Stimulated activated memory B cell treated with anti-CD40 and anti-IgM and Interleukin-4, amounts not matched to agents 10 μg/mL and 1 μg/mL and 100 μg/mL, for 72 hours (primary cell): ENCODE data around the gene SF3B5.
A peak's percentile ranks its signal among the peaks of the same experiment; 100 is the strongest.
"Not testable (repeated sequence)": the region's sequence is repeated elsewhere in the genome, so short reads cannot be mapped to it uniquely, and the experiment has no call there.

ENCODE experiments used
- ATAC-seq: fragments of 150-1000 bp; cut with Tn5 transposase; 2 replicates; pipeline ENCODE4 v1.10.0; 2021
- H3K27ac Mint-ChIP-seq: one replicate; pipeline ENCODE4 v1.8.0; 2022; ENCODE audit warnings: mild to moderate bottlenecking, mixed read lengths
- H3K27me3 Mint-ChIP-seq: one replicate; pipeline ENCODE4 v1.8.0; 2022; ENCODE audit warnings: mixed read lengths
- H3K36me3 Mint-ChIP-seq: one replicate; pipeline ENCODE4 v1.8.0; 2022; ENCODE audit warnings: mixed read lengths
- H3K4me1 Mint-ChIP-seq: one replicate; pipeline ENCODE4 v1.8.0; 2022; ENCODE audit warnings: mixed read lengths
- H3K4me3 Mint-ChIP-seq: one replicate; pipeline ENCODE4 v1.8.0; 2022; ENCODE audit warnings: mild to moderate bottlenecking, moderate library complexity, mixed read lengths
- H3K9me3 Mint-ChIP-seq: one replicate; pipeline ENCODE4 v1.8.0; 2022; ENCODE audit warnings: mixed read lengths

Gene SF3B5

DNA sequence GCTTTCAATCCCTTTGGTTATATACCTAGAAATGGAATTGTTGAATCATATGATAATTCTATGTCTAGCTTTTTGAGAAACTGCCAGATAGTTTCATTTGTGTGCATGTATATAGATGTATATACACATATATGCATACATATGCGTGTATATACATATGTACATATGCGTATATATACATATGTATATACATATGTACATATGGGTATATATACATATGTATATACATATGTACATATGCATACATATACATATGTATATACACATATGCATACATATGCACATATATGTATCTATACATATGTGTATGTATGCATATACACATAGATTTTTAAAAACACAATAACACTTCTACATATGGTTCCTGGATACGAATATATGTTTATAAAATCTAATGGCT, 8.4 kb downstream of the SF3B5 start:
- H3K4me3 Mint-ChIP-seq: no peak overlapping the region
- no peaks in the 10 kb centered on the region for H3K27me3 Mint-ChIP-seq
- no peaks in the 10 kb centered on the region for H3K9me3 Mint-ChIP-seq
- H3K27ac Mint-ChIP-seq: no peak overlapping the region
- H3K4me1 Mint-ChIP-seq: peaks cover 13% of the 10 kb centered on the region
- no peak for ATAC-seq
- peaks cover 17% of the 10 kb centered on the region for H3K36me3 Mint-ChIP-seq

DNA sequence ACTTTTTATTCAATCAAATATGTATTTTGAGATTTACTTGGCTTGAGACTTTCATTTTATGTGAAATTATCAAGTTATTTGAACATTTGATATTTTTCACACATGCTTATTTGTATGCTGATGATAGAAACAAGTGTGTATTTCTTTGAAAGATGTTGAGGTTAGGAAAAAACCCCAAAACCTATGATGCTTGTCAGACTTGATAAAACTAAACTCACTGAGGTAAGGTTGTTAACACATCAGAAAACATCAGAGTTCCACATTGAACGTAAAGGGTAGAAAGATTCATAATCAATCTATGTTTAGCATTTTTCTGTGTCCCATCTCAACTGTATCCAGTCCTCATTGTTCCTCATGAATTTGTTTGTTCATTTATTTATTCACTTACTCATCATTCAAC, 12.2 kb downstream of the SF3B5 start:
- Mint-ChIP-seq H3K4me3 (no peak overlapping the region), H3K4me1 (peaks cover 13% of the 10 kb centered on the region), H3K27me3 (no peaks in the 10 kb centered on the region), H3K36me3 (peaks cover 17% of the 10 kb centered on the region), H3K27ac (no peak overlapping the region), H3K9me3 (no peaks in the 10 kb centered on the region)
- no peak for ATAC-seq

DNA sequence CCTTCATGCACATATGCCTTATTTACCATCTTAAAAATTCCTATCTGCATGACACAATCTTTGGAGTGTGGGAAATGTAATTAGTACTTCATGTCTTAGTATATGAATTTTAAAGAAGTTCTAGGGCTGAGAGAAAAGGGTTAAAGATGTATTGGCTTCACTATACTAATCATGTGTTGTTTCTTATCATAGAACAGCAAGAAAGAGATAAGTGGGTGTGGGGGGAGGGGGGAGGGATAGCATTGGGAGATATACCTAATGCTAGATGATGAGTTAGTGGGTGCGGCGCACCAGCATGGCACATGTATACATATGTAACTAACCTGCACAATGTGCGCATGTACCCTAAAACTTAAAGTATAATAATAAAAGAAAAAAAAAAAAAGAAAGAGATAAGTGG, 13.0 kb downstream of the SF3B5 start:
- peaks cover 10% of the 10 kb centered on the region for H3K36me3 Mint-ChIP-seq
- not testable (repeated sequence) for H3K9me3 Mint-ChIP-seq, H3K27ac Mint-ChIP-seq, H3K4me1 Mint-ChIP-seq, H3K27me3 Mint-ChIP-seq, H3K4me3 Mint-ChIP-seq, ATAC-seq

DNA sequence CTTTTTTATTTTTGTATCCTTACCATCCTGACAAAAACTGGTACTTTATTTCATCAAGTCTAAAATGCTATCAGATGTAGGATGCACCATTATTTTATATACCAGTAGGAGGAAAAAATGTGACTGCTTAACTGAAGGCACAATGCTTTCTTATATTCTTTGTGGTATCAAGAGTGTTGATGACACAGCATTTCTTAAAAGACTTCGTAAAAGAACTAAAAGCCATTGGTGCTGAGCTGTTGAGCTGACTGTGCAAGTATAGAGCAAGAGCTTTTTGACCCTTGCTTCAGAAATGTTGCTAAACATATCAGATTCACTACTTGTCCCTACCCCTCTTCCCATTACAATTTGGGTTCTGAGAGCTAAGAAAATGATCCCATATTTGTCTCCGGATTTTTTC, 17.5 kb downstream of the SF3B5 start:
- no peak overlapping the region for H3K27ac Mint-ChIP-seq
- H3K4me1 Mint-ChIP-seq: peaks cover 13% of the 10 kb centered on the region
- no peak for ATAC-seq
- H3K27me3 Mint-ChIP-seq: no peaks in the 10 kb centered on the region
- no peaks in the 10 kb centered on the region for H3K9me3 Mint-ChIP-seq
- H3K4me3 Mint-ChIP-seq: no peak overlapping the region
- H3K36me3 Mint-ChIP-seq: no peaks in the 10 kb centered on the region

DNA sequence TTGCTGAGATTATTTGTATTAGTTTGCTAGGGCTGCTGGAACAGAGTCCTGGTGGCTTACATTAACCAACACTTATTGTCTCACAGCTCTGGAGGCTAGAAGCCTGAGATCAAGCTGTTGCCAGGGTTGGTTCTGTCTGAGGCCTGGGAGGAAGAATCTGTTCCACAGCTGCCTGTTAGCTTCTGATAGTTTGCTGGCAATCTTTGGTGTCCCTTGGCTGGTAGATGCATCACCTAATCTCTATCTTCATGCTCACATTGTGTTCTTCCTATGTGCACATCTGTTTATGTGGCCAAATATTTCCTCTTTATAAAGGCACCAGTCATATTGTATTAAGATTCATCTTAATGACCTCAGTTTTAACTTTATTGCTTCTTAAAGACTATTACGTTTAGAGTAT, 19.5 kb downstream of the SF3B5 start:
- H3K27me3 Mint-ChIP-seq: no peaks in the 10 kb centered on the region
- ATAC-seq: no peak
- H3K36me3 Mint-ChIP-seq: no peaks in the 10 kb centered on the region
- no peak overlapping the region for H3K27ac Mint-ChIP-seq
- no peaks in the 10 kb centered on the region for H3K9me3 Mint-ChIP-seq
- peaks cover 13% of the 10 kb centered on the region for H3K4me1 Mint-ChIP-seq
- no peak overlapping the region for H3K4me3 Mint-ChIP-seq

DNA sequence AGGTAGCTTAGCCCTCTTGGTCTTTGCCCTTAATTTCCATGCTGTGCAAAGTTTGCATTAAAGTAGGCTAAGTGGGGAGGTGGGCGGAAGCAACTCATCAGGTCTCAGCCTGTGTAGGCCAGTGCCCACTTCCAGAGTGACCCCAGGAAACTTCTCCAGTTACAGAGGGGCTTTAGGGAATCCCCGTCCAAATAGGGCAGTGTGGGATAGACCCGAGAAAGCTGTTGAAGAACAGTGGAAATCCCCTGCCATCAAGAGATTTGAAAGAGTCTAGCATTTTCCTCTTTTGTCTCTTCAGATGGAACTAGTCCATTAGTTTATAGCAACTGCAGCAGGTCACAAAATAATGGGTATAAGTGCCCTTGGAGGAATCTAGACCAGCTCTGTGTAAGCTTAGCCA, 20.2 kb downstream of the SF3B5 start:
- H3K9me3 Mint-ChIP-seq: no peaks in the 10 kb centered on the region
- no peak overlapping the region for H3K4me3 Mint-ChIP-seq
- peaks cover 13% of the 10 kb centered on the region for H3K4me1 Mint-ChIP-seq
- H3K27me3 Mint-ChIP-seq: no peaks in the 10 kb centered on the region
- no peaks in the 10 kb centered on the region for H3K36me3 Mint-ChIP-seq
- H3K27ac Mint-ChIP-seq: no peak overlapping the region
- no peak for ATAC-seq

DNA sequence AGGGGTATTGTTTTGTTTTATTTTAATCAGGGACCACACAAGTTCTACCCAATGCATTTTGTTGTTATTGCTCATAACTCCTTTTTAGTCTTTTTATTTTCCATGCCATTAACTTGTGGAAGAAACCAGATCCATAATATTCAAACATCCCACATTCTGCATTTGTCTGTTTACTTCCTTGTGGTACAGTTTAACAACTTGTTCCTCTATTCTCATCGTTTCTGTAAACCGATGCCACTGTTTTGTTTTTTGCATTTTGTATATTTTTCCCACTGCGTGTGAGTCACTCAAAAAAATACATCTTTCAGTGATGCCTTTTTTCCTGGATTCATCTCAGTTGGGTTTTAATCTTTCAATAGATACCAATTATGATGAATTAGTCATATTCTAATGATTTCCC, 22.3 kb downstream of the SF3B5 start:
- Mint-ChIP-seq H3K27me3 (no peaks in the 10 kb centered on the region), H3K4me3 (no peak overlapping the region), H3K27ac (no peak overlapping the region), H3K9me3 (peaks cover 3% of the 10 kb centered on the region), H3K4me1 (peaks cover 20% of the 10 kb centered on the region), H3K36me3 (no peaks in the 10 kb centered on the region)
- ATAC-seq: no peak

DNA sequence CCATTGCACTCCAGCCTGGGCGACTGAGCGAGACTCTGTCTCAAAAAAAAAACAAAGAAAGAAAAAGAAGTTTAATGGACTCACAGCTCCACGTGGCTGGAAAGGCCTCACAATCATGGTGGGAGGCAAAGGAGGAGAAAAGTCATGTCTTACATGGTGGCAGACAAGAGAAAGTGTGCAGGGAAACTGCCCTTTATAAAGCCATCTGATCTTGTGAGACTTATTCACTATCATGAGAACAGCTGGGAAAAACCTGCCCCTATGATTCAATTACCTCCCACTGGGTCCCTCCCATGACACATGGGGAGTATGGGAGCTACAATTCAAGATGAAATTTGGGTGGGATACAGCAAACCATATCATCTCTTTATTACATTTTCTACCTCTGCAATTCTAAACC, 25.9 kb downstream of the SF3B5 start:
- H3K36me3 Mint-ChIP-seq: no peaks in the 10 kb centered on the region
- H3K9me3 Mint-ChIP-seq: peaks cover 3% of the 10 kb centered on the region
- ATAC-seq: no peak
- no peaks in the 10 kb centered on the region for H3K27me3 Mint-ChIP-seq
- H3K4me3 Mint-ChIP-seq: no peak overlapping the region
- no peak overlapping the region for H3K27ac Mint-ChIP-seq
- H3K4me1 Mint-ChIP-seq: peaks cover 33% of the 10 kb centered on the region

DNA sequence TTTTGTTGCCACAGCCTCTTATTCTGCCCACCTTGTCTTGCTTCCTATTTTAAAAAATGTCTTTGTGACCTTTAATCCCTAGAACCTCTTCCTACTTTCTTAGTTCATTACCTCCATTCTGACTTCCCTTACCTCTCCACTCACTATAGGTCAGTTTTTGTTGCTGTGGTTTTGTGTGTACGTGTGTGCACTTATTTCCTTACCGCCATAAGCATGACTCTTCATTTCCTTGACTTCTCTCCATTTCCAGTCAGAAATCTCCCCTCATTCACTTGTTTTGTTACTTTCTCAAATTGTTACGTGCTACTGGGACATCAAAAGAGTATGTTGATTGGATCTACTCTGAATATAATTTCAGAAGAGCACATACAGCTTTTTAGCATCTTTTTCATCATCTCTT, 26.6 kb downstream of the SF3B5 start:
- H3K4me1 Mint-ChIP-seq: peaks cover 33% of the 10 kb centered on the region

DNA sequence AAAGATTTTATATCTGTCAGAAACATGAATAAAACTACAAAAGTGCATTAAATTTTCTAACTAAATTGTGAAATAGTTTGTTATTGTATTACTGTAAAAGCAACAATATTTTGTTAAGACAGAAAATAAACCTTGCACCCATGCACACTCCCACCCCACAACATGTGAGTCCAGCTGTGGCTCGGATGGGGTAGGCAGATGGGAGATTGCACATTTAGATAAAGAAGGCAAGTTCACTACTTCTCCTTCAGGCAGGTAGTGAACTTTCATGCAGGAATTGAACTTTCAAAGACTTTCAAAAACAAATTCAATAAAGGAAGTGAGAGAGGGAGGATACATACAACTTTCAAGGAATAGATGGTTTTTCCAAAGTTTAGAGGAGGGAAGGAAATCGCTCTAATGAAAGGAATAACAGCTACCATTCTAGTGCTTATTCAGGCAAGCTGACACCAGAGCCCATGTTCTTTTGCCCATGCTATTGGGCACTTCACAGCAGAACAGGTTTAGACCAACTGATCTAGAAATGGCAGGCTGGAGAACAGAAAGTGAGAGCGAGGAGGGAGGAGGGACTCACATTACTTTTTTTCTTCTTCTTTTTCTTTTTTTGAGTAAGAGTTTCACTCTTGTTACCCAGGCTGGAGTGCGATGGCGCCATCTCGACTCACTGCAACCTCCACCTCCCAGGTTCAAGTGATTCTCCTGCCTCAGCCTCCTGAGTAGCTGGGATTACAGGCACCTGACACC, 28.5 kb downstream of the SF3B5 start:
- H3K27ac Mint-ChIP-seq: peak overlapping the region; percentile 97
- H3K36me3 Mint-ChIP-seq: no peaks in the 10 kb centered on the region
- H3K27me3 Mint-ChIP-seq: no peaks in the 10 kb centered on the region
- peak; percentile 13 for ATAC-seq
- peaks cover 47% of the 10 kb centered on the region for H3K4me1 Mint-ChIP-seq
- peaks cover 3% of the 10 kb centered on the region for H3K9me3 Mint-ChIP-seq
- H3K4me3 Mint-ChIP-seq: peak overlapping the region; percentile 54

More for the DNA sequence above, 26.6 kb downstream of the SF3B5 start:
- Mint-ChIP-seq H3K9me3 (peaks cover 3% of the 10 kb centered on the region), H3K27ac (peak overlapping the region; percentile 0), H3K27me3 (no peaks in the 10 kb centered on the region), H3K4me3 (no peak overlapping the region), H3K36me3 (no peaks in the 10 kb centered on the region)
- no peak for ATAC-seq

DNA sequence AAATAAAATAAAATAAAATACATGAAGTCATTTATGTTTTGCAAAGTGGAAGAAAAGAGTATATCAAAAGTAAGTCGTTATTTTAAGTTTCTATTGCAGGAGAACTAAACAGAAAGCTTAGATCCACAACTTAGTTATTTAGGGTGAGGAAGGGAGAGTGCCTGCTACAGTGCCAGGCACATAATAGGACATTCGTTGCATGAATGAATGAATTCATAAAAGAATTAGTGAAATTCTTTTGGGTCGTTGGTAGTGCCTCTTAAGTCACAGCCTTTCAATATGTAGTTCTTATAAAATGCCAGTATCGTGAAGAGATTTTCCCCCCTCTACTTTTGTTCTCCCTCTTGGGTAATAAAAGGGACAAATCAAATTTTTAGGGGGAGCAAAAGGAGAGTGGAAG, 29.1 kb downstream of the SF3B5 start:
- Mint-ChIP-seq H3K27ac (peak overlapping the region; percentile 97), H3K36me3 (no peaks in the 10 kb centered on the region), H3K27me3 (no peaks in the 10 kb centered on the region), H3K4me3 (peak overlapping the region; percentile 39), H3K9me3 (peaks cover 3% of the 10 kb centered on the region), H3K4me1 (peaks cover 47% of the 10 kb centered on the region)
- no peak for ATAC-seq

DNA sequence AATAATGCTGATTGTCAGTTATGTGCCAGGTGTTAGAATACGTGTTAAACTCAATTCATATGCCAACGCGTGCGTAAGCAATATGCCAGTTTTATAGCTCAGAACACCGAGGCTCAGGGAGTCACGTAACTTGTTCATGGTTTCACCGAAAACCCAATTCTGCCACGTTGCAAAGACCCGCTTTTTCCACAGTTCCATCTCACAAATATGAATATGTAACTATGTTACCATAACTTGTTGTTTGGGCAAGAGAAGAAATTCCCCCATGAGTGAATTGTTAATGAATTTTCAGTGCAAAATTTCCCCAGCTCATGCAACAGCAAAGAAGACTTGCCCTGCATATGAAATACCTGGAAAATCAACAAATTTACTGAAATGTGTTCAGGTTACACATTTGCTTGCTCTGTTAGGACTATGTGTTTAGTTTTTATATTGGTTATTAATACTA, 30.1 kb downstream of the SF3B5 start:
- no peak for ATAC-seq
- Mint-ChIP-seq H3K9me3 (peaks cover 3% of the 10 kb centered on the region), H3K27me3 (no peaks in the 10 kb centered on the region), H3K27ac (peak overlapping the region; percentile 97), H3K4me1 (peaks cover 47% of the 10 kb centered on the region), H3K36me3 (no peaks in the 10 kb centered on the region), H3K4me3 (peak overlapping the region; percentile 95)

DNA sequence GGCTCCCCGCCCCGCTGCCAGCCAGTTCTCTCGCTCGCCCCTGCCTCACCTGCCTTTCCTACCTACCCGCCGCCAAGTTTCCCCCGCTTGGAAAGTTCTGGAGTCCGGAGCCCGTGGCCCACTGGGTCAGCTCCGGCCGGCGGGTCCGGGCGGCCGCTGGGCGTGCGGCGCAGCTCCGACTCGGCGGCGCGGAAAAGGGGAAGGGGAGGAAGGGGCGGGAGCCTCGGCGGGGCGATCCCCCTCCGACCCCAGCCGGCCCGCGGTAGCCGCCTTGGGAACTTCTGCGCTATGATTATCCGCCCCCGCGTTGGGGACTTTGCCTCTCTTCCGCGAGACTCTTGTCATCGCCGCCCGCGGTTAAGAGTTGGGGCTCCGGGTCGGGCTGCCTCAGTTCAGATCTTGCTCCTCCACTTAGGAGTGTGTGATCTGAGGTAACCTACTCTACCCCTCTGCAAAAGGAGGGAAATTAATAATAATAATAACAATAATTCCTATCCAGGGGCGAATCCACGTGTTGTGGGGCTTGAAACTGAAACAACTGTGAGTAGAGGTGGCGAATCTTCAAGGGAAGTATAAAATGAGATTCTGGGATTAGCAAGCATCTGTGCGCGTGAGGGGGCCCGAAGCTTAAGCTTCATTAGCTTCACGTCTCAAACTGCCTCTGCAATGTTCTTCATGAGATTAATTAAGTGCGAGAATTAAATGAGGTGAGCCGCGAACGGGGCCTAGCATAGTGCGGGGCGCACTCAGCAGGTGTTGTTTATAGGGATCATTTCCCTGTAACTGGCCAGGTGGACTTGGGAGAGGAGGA, 30.8 kb downstream of the SF3B5 start:
- Mint-ChIP-seq H3K27me3 (no peaks in the 10 kb centered on the region), H3K4me3 (peak overlapping the region; percentile 95), H3K4me1 (peaks cover 47% of the 10 kb centered on the region), H3K9me3 (peaks cover 3% of the 10 kb centered on the region), H3K36me3 (no peaks in the 10 kb centered on the region), H3K27ac (peak overlapping the region; percentile 97)
- peak; percentile 52 for ATAC-seq

DNA sequence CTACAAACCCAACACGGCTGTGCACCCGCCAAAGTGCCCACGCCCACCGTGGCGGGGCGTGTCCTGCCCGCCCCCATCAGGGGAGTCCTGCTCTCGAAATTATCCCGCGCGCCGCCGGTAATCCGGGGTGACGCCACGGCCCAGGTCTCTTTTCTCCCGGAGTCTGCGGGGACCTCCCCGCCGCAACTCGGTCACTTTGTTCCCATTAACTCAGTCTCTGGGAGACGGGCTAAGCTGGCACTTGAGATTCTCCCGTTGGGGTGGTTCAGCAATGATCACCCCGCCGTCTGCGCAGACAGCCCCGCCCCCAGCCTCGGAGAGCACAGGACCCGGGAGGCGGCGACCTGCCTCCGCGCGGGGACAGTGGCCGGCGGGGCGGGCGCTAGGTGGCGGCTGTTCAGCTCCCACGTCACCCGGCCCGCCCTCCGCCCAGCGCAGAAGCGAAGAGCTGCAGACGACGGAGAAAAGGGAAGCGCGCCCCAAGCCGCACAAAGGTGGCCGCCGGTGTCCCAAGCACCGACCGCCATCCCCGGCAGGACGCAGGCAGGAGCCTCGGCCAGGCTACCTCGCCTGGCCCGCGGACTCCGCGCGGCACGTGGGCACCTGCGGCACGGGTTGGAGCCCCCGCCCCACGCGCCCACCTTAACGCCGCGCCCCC, 31.5 kb downstream of the SF3B5 start:
- Mint-ChIP-seq H3K27me3 (no peaks in the 10 kb centered on the region), H3K27ac (peak overlapping the region; percentile 97), H3K9me3 (peaks cover 2% of the 10 kb centered on the region), H3K4me3 (peak overlapping the region; percentile 95), H3K4me1 (peaks cover 45% of the 10 kb centered on the region), H3K36me3 (no peaks in the 10 kb centered on the region)
- peak; percentile 95 for ATAC-seq

DNA sequence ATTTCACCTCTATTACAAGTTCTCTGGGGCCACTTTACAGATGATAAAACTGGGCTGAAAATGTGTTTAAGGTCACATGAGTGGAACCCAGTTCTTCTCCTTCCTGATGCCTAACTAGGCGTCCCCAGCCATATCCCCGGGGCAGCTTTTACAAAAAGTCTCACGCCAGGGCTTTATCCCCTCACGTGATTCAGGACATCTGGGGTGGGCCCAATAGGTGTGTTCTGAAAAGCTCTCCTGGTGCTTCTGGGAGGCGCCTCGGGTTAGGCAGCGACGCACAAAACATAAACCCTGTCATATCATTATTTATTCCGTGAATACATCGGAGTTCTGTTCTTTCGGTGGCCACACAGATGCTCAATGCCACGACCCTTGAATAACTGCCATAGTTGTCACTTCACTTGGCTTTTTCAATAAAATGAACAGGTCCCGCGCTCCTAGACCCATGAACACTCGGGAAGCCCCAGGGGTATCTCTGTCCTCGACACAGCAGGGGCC, 32.1 kb downstream of the SF3B5 start:
- Mint-ChIP-seq H3K9me3 (no peaks in the 10 kb centered on the region), H3K4me3 (peak overlapping the region; percentile 95), H3K36me3 (no peaks in the 10 kb centered on the region), H3K27me3 (no peaks in the 10 kb centered on the region), H3K27ac (peak overlapping the region; percentile 97), H3K4me1 (peaks cover 41% of the 10 kb centered on the region)
- no peak for ATAC-seq
